C1 segment of cervical spinal cord (tissue), 14 donors: Measurements from ENCODE around the gene CERS6.
A peak's percentile ranks its signal among the peaks of the same experiment; 100 is the strongest.

ENCODE experiments used
- DNase-seq, 14 donors: peaks; one replicate each; lab custom pipeline; 2025; lab: John Stamatoyannopoulos, UW

The CERS6 gene

DNA sequence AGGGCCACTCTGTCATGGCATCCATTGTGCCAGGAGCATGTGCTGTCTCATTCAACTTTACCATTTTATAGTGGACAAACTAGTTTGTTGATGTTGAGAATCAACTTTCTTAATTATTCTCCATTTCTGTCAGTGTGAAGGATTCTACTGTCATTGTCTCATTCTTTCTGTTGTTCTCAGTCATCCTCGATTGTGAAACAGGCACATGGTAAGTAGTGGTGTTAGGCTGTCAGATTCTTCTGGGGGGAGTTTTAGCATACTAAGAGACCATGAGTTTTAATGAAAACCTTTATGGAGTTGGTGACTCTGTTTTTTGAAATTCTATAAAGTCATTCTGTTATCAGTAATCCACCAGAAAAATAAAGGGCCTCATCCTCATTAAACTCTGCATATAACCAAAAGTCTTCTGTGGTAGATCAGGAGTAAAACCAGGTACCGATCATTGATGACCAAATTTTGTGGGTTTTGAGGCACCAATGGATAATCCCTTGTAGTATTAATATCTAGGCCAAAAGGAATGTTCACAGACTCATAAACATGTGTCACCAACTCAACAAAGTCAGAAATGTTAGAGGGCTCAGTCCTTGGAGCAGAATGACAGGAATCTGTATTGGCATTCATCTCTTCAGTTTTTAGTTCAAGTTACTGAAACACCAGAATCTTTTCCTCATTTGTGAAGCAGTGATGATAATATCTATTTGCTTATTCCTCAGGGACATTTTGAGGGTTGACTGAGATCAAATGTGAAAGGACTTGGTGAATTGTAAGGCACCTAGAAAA, 73.2 kb downstream of the CERS6 start:
- DNase-seq: no peak

DNA sequence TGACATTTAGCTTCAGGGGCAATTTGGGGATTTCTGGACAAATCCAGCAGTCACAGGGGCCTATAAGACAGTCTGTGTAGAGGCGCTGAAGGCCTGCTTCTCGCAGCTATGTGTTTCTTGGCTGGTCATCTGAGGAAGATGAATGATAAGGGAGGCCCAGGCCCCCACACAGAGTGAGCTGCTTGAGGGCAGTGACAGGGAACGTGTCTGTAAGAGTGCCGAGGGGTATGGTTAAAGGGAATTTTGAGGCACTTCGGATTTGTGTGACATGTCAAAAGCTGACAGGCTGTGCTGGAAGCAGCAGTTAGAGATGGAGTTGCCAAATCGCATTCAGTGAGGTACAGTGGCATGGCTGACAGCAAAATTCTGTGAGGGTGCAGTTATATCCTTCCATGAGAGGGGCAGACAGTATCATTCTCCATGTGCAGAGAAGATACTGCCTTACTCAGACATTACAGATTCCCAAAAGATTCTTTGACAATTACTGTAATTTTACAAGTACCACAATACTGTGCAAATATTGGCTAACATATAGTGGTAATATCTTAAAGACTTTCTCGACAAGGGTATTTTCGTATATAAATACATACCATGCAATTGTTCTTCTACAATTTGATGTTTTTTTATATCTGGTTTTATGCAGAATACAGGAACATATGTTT, 74.0 kb downstream of the CERS6 start:
- DNase-seq: no peak

DNA sequence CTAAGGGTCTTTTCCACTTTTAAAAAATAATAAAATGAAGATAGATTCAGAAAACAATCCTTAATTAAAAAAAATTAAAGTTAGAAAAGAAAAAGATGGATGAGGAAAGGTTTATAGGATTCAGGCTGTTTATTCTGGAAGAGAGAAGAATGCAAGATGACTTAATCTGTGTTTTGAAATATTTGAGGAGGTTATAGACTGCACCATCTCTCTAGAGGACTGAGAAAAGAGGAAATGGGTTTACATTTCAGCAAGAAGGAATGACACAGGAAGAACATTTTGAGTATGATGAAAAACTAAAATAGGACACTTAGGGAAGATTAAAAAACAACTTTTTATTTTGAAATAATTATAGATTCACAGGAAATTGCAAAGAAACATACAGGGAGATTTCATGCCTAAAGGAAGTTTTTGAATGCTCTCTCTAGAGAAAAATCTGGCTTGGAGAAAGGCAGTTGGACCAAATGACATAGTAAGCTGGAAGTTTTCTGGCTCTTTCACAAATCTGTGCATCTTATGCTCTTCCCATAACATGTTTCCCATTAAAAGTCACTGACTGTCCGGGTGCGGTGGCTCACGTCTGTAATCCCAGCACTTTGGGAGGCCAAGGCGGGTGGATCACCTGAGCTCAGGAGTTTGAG, 75.0 kb downstream of the CERS6 start:
- DNase-seq: no peak

DNA sequence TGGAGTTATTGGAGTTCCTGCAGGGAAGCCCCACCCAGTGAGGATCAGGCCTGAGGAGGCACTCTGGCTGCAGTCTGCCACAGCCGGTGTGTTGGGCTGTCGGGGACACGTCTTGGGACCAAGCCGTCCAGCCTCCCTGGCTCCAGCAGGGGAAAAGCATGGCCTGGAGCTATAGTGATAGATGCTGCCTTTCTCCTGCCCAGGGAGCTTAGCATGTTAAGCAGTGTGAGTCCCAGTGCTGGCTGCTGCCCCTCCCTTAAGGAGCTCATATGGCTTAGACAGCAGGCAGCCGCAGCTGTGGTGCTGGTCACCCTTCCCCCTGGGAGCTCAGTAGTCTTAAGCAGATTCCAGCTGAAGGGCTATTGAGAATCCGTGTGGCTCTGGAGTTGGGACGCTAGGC, 78.9 kb downstream of the CERS6 start:
- DNase-seq: no peak

DNA sequence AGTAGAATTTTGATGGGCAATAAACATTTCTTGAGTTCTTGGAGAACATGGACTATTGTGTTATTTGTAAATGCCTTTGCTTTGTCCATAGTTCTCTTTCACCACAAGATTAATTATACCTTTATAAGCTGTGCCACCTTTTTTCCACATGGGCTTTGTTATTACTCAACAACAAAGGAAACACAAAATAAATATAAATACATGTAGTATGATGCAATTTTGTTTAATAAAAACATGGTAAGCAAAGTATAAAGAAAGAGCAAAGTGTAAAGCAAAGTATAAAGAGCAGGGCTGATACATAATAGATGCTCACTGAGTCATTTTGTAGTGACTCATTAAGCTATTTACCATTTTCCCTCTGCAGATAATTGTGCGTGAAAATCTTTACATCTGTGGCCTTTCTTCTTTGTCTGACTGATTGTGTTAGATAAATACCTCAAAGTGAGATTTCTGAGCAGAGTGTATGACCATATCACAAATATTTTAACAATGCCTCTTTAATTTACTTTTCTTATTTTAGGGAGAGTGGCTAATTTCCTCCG, 80.9 kb downstream of the CERS6 start:
- no peak for DNase-seq

DNA sequence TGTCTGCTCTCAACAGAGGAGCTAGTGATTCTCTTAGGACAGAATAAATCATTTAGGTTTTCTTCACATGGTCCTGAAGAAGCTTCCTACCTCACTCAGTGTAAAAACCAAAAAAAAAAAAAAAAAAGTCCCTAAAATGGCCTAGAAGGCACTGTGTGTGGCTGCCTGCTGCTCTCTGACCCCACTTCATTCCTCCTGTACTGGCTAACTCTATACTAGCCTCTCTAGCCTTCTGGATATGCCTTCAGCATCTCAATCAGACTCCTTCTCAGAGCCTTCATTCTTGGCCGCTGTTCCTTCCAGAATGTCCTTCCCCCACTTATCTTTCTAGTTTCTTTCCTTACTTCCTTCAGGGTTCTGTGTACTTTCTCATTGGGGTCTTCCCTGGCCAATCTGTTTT, 82.1 kb downstream of the CERS6 start:
- DNase-seq: no peak

DNA sequence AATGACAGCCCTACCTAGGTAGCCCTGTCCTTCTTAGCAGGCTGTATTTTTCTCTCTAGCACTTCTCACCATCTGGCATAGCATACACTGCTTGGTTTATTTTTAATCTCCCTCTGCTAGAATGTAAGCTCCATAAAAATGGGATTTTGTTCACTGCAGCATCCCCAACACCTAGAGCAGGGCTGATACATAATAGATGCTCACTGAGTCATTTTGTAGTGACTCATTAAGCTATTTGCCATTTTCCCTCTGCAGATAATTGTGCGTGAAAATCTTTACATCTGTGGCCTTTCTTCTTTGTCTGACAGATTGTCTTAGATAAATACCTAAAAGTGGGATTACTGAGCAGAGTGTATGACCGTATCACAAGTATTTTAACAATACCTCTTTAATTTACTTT, 82.5 kb downstream of the CERS6 start:
- no peak for DNase-seq

DNA sequence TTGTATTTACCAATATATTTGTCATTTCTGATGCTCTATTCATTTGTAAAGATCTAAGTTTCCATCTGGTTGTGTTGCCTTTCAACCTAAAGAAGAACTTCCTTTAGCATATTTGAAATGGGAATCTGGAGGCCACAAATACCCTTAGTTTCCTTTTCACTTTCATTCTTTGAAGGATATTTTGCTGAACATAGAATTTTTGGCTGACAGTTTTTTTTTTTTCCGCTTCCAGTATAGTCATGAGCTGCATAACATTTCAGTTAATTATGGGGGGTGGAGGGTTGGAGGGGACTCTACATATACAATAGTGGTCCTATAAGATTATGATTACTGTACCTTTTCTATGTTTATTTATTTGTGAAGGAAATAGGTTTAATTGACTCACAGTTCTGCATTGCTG, 83.9 kb downstream of the CERS6 start:
- DNase-seq: no peak

DNA sequence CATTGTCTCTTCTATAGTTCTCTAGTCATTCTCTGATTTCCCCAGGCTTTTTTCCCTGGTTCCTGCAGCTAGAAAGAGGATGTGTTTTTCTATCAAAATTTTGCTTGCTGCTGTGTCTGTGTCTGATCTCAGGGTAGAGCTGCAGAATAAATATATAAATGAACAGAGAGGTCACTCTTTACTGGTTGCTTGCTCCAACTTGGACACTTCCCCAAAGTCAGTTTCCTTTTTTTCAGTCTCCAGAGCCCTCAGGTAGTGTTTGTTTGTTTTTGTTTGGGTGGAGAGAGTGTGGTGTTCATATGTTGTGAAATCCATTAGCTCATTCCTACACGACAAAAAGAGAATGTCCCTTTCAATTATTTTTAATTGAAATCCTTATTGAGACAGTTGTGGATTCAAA, 85.8 kb downstream of the CERS6 start:
- DNase-seq: no peak

DNA sequence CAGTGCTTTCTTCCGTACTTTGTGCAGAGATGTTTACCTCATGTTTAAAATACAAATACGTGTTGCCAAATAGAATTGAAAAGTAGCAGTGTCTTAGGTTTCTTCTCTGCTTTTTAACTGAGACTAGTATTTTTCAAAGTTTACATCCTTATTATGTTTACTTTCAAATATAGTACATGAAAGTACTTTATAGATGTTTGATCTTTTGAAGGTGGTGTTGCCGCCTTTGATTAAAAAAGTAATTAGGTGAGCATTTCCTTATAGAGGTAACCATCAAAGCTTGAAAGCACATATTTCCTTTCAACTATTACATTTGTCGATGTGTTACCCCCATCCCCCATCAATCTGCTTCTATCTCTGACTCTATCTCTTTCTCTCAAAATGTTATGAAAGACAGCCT, 87.0 kb downstream of the CERS6 start:
- no peak for DNase-seq

DNA sequence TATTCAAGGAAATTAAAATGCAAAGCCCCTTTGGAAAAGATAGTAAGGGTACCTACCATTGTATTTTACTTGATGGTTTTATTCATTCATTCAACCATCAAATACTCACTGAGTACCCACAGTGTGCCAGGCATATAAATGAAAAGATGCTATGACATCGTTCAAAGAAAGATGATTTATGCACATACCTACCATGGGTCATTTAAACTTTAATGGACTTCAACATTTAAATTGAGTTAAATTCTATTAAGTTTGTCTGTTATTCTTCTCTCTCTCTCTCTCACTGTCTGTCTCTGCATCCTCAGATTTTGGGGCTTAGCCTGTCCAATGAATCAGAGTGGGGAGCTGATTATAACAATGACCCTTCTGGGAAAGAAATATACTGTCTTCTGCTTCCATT, 87.9 kb downstream of the CERS6 start:
- DNase-seq: no peak

DNA sequence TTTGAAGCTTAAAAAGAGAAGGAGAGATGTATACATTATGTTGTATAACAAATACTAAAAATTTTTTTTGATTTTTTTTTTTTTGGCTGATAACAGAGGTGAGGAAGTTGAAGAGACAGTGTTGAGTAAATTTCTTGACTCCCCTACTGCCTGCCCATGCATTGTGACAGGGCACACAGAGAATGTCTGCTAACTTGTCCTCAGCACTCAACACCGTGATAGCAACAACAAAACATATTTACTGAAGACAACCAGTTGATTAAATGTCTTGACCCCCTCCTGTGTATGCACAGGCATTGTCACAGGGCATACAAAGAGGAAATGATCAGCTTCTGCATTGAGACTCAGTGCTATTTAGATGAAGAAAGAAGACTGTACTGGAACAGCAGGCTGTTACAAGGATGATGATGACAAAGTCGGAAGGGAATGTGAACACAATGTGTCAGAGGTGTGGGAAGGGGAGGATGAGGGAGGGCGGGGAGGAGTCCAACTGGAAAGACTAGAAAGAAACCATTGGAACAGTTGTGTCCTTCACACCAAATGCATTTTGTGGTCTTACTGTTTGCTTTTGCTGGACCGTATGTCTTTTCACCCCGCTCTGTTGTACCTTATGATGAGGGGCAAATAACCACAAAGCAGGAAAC, 89.5 kb downstream of the CERS6 start:
- no peak for DNase-seq

DNA sequence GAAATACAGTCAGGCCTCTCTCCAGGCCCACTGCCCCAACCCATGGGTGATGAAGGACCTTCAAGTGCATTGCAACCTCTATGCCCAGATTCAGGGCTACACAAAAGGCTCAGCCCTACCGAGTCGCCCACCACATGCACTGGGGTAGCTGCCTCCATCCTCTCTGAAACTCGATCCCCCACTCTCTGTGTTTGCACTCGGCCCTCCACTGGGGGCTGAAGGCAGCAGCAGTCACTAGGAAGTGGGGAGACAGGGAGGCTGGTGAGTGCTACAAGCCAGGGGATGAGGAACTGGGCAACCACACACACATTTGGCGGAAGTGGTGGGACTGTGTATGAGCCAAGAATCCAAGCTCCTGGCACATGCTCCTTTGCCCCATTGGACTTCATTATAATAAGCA, 94.6 kb downstream of the CERS6 start:
- DNase-seq: peak in 3 of 14 donors; percentile 6 to 43 (median 28)

DNA sequence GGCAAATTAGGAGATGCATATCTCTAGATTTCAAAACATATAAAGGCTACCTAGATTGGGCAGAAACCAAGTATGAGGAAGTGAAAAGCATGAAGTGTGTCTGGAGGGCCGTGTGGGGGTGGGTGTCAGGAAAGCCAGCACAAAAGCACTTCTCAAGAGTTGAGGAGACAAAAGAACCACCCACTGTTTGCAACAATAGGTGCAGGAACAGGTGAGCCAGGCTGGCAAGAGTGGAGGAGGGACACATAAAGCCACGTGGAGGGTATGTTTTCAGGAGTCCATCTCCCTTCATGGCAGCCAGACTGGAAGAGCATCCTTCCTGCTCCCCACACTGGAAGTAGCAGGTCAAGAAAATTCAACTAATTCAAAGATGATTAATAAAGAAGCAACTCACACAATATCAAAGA, 96.4 kb downstream of the CERS6 start:
- no peak for DNase-seq

DNA sequence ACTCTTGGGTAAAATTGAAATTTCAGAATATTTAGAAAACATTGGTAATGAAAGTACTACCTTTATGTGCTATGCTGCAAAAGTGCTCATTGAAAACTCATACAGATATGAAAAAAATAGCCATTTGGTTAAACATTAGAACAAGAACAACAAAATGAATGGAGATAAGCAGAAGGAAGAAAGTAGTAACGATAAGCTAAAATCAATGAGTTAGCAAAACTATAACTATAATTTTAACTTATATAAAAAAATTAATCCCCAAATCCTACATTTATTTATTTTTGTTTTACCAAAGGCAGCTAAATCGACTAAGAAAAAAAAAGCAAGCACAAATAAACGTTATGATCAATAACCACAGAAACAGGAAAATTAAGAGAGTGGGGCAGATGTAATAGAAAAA, 99.2 kb downstream of the CERS6 start:
- no peak for DNase-seq

DNA sequence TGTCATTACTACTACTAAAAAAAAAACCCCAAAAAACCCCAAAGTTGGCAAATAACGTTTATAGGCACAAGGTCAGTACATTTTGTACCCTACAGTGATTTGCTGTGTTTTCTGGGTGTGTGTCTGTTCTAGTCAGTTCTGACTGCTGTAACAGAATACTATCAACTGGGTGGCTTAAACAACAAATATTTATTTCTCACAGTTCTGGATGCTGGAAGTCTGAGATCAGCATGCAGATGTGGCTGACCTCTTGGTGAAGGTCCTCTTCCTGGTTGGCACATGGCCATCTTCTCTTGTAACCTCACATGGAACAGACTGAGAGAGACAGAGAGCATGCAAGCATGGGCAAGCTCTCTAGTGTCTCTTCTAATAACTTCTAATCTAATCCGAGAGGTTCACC, 103.1 kb downstream of the CERS6 start:
- DNase-seq: no peak

DNA sequence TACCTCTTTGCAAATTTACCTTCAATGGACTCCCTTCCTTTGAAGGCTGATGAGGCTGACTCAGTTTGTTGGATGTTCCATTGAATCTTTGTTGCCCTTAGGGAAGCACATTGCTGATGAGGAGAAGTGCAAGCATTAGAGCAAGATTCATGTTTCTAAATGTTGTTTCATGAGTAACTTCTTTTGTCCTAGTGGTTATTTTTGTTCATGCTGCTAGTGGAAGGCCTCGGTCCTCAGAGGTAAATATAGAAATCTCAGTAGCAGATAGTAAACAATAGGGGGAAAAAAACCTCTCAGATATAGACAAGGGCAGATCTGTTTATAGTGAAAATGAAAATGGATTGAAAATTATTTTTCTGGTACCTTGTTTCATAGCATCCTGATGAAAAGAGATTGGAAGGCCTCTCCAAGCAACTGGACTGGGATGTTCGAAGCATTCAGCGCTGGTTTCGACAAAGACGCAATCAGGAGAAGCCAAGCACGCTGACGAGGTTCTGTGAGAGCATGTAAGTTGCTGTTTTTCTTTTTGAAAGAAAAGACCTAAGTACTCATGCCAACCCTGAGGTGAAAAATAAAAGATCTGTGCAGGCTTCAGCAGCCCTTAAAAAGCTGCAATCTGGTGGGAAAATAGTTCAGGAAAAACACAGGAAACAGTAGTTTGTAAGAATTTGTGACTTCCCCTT, 104.9 kb downstream of the CERS6 start:
- no peak for DNase-seq

DNA sequence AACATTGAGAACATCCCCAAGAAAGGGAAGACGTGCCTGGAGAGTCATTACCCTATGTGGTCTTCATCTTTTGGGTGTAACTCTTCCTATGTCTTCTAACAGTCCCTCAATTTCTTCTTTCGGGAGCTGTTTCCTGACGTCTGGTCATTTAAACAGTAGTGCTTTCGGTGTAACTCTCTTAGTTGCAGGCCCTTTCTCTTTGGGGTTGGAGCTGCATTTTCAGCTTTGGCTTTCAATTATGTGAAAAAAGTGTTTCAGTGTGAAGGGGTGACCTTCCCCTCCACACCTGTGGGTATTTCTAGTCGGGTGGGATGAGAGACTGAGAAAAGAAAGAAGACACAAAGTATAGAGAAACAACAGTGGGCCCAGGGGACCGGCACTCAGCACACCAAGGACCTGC, 105.9 kb downstream of the CERS6 start:
- no peak for DNase-seq

DNA sequence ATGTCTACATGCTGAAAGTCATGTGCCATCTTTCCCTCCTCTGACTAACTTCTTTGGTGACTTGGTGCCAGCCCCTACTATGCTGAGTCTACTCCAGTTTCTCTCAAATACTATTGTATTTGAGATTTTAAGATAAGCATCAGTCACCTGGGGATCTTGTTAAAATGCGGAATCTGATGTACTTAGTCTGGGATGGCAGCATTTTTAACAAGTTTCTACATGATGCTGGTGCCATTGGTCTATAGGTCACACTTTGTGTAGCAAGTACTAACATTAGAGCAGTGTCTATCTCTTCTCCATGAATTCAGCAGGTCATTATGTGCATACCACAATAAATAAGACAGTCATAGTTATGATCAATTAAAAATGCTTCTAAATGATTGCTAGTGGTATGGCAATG, 106.9 kb downstream of the CERS6 start:
- no peak for DNase-seq

DNA sequence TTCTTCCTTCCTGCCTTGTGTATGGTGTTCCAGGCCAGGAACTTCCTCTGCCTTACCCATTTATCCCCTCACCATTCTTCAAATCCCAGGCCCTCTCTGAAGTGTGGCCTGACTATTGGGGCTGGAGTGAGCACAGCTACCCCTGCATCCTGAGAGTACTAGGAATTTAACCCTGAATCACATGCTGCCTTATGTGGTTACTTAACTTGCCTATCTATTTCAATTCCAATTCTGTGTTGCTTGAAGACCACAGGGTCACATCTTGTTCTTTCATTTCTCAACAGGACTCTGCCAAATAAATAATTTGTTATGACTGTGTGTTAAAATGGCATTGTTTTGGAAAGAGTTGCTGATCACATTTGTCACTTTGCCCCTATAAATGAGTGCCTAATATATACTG, 108.6 kb downstream of the CERS6 start:
- DNase-seq: no peak

DNA sequence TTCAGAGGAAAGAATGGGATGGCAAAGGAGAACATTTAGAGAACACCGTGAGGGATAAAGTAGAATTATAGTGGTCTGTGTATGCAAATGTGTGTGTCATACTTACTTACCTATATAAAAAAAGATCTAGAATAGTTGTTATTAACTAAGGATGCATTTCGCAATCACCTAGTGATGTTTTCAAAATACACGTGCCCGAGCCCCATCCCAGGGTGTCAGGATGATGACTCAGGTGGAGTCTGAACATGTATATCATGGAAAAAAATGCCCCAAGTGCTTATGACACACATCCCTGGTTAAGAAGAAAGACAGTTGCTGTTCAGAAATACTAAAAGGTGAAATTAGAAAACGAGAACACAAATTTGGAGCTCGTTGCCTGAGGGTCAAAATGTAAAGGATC, 109.0 kb downstream of the CERS6 start:
- DNase-seq: no peak

DNA sequence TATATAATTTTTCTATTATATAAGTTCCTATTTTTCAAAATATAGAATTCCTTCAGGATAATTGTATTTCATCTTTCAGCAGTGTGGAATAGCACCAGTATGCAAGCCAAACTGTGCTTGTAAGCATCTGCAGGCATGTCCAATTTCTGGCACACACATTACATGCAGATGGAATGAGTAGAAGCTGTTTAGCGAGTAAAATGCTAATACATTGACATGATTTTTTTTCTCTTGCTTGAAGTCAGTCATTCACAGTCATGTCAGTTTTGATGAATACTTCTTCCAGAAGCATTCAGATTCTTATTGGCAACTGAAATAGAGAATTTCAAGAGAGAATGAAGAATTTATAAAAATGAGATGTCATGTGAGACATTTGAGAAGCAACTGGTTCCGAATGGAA, 109.4 kb downstream of the CERS6 start:
- peak in 1 of 14 donors; percentile 53 for DNase-seq
